ENCODE data around the gene SLC66A1. TPM values are rescaled to one million over a fixed set of nuclear protein-coding genes. Genes with fewer than 3 reads are reported as not detected.

Gene SLC66A1
- total RNA-seq, 1 experiment from 2014 or later, result 14.1 TPM

DNA sequence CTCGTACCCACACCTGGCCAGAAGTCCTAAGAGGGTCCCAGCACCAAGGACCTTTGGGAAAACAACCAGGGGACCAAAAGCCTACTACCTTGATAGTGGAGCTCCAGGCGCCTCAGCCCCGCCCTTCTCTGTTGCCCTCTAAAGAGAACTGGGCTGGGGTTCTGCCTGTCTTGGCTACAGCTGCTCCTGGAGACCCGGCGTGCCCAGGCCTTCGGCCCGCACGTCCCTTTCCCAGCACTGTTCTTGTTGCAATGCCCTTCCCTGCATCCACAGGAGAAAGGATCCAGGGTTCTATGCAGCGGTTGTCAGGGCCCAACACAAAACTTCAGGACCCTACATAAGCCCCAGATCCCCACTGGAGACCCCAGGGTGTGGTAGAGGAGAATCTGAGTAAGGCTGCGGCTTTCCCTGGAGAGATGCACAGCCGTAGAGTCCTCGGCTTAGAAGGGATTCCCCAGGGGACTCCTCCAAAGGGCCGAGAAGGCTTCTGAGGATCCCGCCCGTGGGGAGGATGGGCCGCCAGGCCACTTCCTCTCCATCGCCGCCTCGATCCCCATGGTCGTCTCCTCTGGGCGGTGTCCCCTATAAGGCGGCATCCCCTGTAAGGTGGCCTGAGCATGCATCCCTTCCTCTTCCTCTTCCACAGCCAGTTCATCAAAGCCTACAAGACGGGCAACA lies 12.0 kb downstream of the SLC66A1 start:
- ATAC-seq (no peak), DNase-seq (ENCODE audit: low spot score) (no peak)
- H3K27me3 Mint-ChIP-seq (ENCODE audit: low read depth), result no peaks in the 10 kb centered on the region
- ChIA-PET POLR2A (no interaction called here), CTCF (no interaction called here)
- H3K36me3 Mint-ChIP-seq, result peaks cover 11% of the 10 kb centered on the region
- H3K27ac Mint-ChIP-seq, result no peak overlapping the region
- no peaks in the 10 kb centered on the region for H3K4me1 Mint-ChIP-seq
- no peaks in the 10 kb centered on the region for H3K9me3 Mint-ChIP-seq
- no peak overlapping the region for H3K4me3 Mint-ChIP-seq
- TF ChIP-seq, protein P1, sequence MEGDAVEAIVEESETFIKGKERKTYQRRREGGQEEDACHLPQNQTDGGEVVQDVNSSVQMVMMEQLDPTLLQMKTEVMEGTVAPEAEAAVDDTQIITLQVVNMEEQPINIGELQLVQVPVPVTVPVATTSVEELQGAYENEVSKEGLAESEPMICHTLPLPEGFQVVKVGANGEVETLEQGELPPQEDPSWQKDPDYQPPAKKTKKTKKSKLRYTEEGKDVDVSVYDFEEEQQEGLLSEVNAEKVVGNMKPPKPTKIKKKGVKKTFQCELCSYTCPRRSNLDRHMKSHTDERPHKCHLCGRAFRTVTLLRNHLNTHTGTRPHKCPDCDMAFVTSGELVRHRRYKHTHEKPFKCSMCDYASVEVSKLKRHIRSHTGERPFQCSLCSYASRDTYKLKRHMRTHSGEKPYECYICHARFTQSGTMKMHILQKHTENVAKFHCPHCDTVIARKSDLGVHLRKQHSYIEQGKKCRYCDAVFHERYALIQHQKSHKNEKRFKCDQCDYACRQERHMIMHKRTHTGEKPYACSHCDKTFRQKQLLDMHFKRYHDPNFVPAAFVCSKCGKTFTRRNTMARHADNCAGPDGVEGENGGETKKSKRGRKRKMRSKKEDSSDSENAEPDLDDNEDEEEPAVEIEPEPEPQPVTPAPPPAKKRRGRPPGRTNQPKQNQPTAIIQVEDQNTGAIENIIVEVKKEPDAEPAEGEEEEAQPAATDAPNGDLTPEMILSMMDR (IDR thresholded peaks at IDR 0.05), result no peak
- TF ChIP-seq, protein P2, sequence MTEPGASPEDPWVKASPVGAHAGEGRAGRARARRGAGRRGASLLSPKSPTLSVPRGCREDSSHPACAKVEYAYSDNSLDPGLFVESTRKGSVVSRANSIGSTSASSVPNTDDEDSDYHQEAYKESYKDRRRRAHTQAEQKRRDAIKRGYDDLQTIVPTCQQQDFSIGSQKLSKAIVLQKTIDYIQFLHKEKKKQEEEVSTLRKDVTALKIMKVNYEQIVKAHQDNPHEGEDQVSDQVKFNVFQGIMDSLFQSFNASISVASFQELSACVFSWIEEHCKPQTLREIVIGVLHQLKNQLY (CRISPR knock-in tag; IDR thresholded peaks at IDR 0.05), result no peak
- TF ChIP-seq ELF4 (CRISPR knock-in tag; IDR thresholded peaks at IDR 0.05; ENCODE audit: low read depth) (no peak), ZNF317 (CRISPR knock-in tag; IDR thresholded peaks at IDR 0.05; ENCODE audit: borderline replicate concordance, low read depth) (no peak), SMAD4 (CRISPR knock-in tag; IDR thresholded peaks at IDR 0.05) (no peak), GRHL2 (CRISPR knock-in tag; IDR thresholded peaks at IDR 0.05; ENCODE audit: insufficient replicate concordance, severe bottlenecking) (no peak), NFATC4 (CRISPR knock-in tag; IDR thresholded peaks at IDR 0.05) (no peak), ZNF671 (CRISPR knock-in tag; IDR thresholded peaks at IDR 0.05) (no peak), NFE2L1 (CRISPR knock-in tag; IDR thresholded peaks at IDR 0.05) (no peak), EMX1 (CRISPR knock-in tag; IDR thresholded peaks at IDR 0.05) (no peak)
- TF ChIP-seq, protein P3, sequence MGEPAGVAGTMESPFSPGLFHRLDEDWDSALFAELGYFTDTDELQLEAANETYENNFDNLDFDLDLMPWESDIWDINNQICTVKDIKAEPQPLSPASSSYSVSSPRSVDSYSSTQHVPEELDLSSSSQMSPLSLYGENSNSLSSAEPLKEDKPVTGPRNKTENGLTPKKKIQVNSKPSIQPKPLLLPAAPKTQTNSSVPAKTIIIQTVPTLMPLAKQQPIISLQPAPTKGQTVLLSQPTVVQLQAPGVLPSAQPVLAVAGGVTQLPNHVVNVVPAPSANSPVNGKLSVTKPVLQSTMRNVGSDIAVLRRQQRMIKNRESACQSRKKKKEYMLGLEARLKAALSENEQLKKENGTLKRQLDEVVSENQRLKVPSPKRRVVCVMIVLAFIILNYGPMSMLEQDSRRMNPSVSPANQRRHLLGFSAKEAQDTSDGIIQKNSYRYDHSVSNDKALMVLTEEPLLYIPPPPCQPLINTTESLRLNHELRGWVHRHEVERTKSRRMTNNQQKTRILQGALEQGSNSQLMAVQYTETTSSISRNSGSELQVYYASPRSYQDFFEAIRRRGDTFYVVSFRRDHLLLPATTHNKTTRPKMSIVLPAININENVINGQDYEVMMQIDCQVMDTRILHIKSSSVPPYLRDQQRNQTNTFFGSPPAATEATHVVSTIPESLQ (CRISPR knock-in tag; IDR thresholded peaks at IDR 0.05), result no peak

DNA sequence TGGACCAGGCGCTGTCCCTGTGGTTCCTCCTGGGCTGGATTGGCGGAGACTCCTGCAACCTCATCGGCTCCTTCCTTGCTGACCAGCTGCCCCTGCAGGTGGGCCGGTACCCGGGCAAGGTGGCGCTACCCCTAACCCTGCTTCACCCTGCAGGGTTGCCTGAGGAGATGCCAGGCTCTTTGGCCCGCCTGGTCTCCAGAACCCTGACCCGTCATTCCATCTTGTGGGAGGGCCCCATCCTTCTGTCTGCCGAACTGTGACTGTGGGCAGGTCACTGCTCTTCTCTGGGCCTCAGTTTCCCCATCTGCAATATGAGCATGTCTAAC lies 12.5 kb downstream of the SLC66A1 start:
- ATAC-seq, result no peak
- ChIA-PET CTCF (no interaction called here), POLR2A (no interaction called here)
- Mint-ChIP-seq H3K27ac (no peak overlapping the region), H3K4me3 (no peak overlapping the region), H3K4me1 (no peaks in the 10 kb centered on the region), H3K27me3 (ENCODE audit: low read depth) (no peaks in the 10 kb centered on the region), H3K9me3 (no peaks in the 10 kb centered on the region), H3K36me3 (peaks cover 8% of the 10 kb centered on the region)
- DNase-seq (ENCODE audit: low spot score), result no peak
- TF ChIP-seq MXD4 (CRISPR knock-in tag; IDR thresholded peaks at IDR 0.05; ENCODE audit: borderline replicate concordance), result no peak
- TF ChIP-seq CREB1 (CRISPR knock-in tag; IDR thresholded peaks at IDR 0.05), result no peak
- TF ChIP-seq GRHL2 (CRISPR knock-in tag; IDR thresholded peaks at IDR 0.05; ENCODE audit: insufficient replicate concordance, severe bottlenecking), result no peak
- TF ChIP-seq FOXJ3 (CRISPR knock-in tag; IDR thresholded peaks at IDR 0.05; ENCODE audit: borderline replicate concordance), result no peak
- no peak for TF ChIP-seq KAT7 (CRISPR knock-in tag; IDR thresholded peaks at IDR 0.05; ENCODE audit: borderline replicate concordance)
- TF ChIP-seq ZNF219 (CRISPR knock-in tag; IDR thresholded peaks at IDR 0.05; ENCODE audit: borderline replicate concordance), result no peak
- TF ChIP-seq JUN (CRISPR knock-in tag; IDR thresholded peaks at IDR 0.05), result no peak

DNA sequence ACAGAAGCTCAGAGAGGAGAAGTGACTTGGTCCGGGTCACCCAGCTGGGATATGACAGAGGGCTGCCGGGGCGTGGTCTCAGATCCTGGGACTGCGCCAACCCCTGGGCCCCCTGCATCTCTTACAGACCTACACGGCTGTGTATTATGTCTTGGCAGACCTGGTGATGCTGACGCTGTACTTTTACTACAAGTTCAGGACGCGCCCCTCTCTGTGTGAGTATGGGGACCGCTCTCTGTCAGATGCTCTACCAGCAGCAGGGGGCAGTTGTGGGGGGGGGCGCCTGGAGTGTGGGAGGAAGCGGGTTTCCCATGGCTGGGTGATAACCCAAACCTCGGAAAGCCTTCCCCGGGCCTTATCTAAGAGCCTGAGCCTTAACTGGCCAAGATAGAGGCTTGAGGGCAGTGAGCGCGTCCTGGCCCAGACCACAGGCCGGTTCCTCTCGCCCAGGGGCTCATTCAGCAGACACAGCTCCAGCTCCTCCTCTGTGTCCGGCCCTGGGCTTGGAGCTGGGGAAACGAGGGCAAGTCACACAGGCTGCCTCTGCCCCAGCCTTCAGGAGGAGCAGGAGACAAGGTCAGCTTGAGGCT lies 13.3 kb downstream of the SLC66A1 start:
- peaks cover 8% of the 10 kb centered on the region for H3K36me3 Mint-ChIP-seq
- no peak overlapping the region for H3K4me3 Mint-ChIP-seq
- ChIA-PET CTCF (no interaction called here), POLR2A (no interaction called here)
- no peaks in the 10 kb centered on the region for H3K9me3 Mint-ChIP-seq
- no peak for DNase-seq (ENCODE audit: low spot score)
- ATAC-seq, result no peak
- H3K27ac Mint-ChIP-seq, result no peak overlapping the region
- H3K27me3 Mint-ChIP-seq (ENCODE audit: low read depth), result no peaks in the 10 kb centered on the region
- no peaks in the 10 kb centered on the region for H3K4me1 Mint-ChIP-seq
- TF ChIP-seq TEAD4 (CRISPR knock-in tag; IDR thresholded peaks at IDR 0.05) (no peak), ZNF232 (CRISPR knock-in tag; IDR thresholded peaks at IDR 0.05) (no peak), NFE2L1 (CRISPR knock-in tag; IDR thresholded peaks at IDR 0.05) (no peak), EMX1 (CRISPR knock-in tag; IDR thresholded peaks at IDR 0.05) (no peak), ZBTB21 (CRISPR knock-in tag; IDR thresholded peaks at IDR 0.05; ENCODE audit: borderline replicate concordance) (no peak), OVOL2 (CRISPR knock-in tag; IDR thresholded peaks at IDR 0.05; ENCODE audit: borderline replicate concordance) (no peak), CBFB (CRISPR knock-in tag; IDR thresholded peaks at IDR 0.05; ENCODE audit: low read depth) (no peak)
- TF ChIP-seq, protein P4, sequence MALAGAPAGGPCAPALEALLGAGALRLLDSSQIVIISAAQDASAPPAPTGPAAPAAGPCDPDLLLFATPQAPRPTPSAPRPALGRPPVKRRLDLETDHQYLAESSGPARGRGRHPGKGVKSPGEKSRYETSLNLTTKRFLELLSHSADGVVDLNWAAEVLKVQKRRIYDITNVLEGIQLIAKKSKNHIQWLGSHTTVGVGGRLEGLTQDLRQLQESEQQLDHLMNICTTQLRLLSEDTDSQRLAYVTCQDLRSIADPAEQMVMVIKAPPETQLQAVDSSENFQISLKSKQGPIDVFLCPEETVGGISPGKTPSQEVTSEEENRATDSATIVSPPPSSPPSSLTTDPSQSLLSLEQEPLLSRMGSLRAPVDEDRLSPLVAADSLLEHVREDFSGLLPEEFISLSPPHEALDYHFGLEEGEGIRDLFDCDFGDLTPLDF (CRISPR knock-in tag; IDR thresholded peaks at IDR 0.05), result no peak

Measured in WTC11 (cell line).